ENCODE measurements around the gene SLC1A3.

SLC1A3 gene

DNA sequence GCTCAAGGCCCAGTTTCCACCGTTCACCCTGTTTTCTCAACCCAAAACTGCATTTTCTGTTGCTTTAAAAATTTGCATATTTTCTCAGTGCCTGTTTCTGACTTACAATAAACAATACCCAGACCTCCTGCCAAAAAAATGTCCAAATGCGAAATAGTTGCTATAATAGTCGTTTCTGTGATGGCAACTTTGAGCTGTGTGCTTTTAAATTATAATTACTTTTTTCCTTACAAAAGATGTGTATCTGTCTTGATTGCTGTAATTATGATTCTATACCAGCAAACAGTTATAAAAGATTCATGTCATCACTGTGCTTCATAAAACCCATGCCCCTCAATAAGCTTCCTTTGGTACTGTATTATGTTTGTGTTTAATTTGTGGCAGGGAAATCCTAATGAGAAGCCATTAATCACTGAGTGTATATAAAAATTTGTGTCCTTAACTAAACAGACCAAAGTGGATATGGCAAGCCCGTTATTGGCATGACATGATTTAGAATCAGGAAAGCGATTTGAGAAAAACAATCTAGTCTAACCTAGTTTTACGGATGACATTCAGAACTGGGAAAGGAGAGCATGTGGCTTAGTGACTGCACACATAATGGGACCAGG, 5.4 kb upstream of the SLC1A3 start:
- no peak for DNase-seq

DNA sequence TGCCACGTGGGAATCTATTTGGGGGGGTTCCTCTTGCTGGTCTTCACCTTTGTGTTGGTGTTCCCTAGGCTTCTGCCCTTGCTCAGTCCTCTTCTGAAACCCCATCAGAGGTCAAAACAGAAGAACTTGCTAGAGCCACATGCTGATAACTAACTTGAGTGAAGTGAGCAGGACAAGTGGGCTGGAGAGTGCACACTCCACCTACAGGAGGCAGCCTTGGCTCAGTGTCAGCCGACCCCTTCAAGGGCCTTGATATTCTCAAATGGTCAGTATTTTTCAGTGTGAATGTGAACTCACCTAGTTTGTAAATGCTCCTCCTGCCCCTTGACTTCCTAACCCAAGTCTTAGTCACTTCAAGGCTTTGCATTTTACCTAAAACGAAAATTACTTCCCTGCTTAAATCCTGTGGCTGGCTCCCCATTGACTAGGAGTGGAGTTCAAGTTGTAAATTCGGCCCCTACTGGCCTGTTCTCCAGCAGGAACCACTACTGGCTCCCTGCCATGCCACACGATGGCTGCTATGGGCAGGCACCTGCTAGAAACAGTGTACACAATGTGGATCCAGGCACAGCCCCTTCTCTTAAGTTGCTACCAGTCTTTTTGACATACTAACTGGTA, 3.6 kb upstream of the SLC1A3 start:
- DNase-seq: no peak

DNA sequence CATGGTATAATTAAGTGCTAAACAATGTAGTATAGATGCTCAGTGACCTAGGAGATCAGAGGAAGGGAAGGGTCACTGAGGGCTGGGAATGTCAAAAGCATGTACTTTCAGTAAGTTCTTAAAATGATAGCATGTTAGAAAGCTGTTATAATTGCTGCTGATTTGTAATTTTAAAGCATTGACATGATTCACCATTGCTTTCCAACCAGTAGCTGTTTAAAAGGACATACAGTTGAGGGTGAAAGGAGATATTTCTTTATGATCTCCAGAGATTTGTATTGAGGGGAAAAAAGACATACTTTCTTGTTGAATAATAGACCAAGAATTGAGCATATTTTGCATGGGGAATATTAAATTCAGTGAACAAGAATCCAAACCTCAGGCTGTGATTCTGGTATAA, 1.2 kb upstream of the SLC1A3 start:
- no peak for DNase-seq

DNA sequence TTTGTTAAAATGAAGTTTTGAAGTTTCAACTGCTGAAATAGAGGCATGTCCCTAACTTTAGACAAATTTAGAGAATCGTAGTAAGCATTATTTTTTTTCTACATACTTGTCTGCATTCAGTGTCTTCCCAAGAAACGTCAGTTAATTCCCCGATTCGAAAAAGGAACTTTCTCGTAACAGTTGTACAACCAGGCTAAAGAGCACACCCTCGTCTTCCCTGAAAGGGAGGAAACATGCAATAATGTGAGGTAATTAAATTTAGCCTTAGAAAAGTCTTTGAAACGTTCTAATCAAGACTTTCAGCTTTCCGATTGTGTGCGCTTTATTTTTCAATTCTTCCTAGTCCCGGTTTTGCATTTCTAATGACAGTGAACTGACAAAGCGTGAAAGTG, 374 bp upstream of the SLC1A3 start:
- DNase-seq: no peak

DNA sequence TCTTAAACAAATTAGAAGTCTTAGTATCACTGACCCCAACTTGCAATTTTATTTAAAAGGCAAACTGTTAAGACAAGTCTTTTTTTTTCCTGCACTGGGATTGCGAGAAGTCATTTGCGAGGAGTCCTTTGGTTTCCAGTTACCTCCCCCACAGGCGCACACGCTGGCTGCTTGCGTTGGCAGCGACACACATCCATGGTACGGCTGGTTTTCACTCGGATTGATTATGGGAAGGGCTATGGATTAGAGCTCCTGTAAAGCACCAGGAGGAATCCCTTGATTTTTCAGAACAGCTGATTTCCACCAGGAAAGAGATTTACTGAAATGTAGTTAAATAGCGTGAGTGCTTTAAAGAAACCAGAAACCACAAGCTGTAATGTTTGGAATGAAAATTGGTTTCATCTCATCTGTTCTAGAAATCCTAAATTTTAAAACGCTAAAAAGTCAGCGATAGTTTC, 737 bp downstream of the SLC1A3 start:
- DNase-seq: no peak

DNA sequence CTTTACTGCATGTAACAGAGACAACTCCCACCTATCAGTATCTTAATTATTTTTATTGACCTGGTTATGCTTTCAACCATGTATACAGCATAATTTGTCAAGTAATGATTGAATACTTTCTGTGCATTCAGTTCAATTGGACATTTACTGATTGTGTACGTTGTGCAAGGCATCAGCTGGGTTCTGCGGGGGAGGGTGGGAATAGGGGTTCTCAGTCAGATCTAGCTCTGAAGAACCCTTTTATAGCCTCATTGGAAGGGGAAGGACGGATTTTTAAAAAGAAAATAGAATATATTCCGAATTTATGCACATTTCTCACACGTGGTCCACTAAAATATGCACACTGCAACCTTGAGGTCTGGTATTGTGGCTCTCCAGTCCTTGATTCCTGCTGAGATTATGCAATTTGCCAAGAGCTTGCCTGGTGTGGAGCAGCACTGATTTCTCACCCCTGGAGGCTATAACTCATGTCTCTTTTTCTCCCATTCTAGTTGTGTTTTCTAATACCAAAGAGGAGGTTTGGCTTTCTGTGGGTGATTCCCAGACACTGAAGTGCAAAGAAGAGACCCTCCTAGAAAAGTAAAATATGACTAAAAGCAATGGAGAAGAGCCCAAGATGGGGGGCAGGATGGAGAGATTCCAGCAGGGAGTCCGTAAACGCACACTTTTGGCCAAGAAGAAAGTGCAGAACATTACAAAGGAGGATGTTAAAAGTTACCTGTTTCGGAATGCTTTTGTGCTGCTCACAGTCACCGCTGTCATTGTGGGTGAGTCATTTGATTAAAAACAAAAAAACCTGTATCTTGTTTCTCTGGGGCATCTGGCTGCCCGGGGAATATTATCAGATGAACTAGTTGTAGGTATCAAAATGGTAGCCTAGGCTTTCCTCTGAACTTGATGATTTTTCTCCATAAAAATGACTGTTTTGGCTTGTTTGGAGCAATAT, 1.7 kb downstream of the SLC1A3 start:
- no peak for DNase-seq

DNA sequence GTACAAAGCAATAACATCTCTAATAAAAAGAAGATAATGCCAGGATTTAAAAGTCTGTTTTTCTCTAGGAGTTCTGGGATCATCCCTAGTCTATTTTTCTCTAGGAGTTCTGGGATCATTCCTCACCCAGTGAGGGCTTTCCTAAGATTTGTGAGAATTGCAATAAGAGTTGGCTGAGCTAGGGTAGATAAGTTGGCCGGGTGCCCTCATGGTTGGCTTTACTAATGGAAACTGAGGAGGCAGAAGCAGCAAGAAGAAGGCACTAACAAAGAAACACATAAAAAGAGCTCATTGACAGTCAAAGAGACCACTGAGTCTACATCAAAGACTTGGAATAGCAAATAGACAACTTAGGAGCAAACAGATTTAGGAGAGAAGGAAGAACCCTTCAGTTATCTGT, 4.2 kb downstream of the SLC1A3 start:
- DNase-seq: no peak

DNA sequence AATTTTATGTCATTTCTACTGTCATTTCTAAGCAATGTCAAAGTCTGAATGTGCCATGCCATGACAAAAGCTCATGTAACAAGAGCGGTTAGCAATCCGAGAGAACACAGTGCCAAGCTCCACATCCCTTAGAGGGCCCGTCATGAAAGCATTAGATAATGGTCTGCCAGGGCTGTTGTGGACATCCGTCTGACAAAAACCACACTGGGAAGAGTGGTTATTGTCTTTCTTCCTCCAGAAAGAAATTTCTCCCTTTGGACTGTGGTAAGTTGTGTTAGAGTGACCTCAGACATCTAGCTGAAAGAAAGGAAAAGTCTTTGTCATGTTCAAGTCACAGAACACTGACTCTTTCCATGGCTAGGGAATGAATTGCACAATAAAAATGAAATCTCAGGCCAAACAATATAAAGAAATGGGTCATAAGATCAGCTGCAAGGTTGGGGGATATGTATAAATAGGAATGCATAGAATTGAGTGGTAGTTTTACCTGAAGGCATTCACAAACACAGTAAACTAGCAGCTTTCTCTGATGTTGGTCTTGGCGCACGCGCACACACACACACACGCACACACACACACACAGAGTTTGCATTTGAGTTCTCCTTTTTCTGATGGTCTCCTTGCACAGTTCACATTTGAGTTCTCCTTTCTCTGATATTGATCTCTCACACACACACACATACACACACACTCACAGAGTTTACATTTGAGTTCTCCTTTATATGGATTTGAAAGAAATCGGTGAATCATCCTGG, 5.3 kb downstream of the SLC1A3 start:
- DNase-seq: no peak

DNA sequence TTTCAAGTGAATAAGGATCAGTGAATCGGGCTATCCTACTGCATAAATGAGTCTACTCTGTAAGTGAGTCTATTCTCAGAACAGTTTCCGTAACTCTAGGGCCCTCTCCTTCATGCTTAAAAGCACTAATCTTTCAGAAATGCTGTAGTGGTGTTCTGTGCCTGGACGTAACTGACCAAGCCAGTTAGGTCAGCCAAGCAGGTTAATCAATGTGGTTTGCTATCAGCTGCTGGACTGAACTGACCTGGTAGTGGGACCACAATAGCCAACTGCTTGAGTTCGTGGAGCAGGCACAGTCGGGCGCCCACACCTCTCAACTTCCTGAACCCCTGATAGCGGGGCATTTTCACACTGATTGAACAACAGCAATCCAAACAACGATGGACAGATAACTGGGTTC, 6.8 kb downstream of the SLC1A3 start:
- DNase-seq: no peak

DNA sequence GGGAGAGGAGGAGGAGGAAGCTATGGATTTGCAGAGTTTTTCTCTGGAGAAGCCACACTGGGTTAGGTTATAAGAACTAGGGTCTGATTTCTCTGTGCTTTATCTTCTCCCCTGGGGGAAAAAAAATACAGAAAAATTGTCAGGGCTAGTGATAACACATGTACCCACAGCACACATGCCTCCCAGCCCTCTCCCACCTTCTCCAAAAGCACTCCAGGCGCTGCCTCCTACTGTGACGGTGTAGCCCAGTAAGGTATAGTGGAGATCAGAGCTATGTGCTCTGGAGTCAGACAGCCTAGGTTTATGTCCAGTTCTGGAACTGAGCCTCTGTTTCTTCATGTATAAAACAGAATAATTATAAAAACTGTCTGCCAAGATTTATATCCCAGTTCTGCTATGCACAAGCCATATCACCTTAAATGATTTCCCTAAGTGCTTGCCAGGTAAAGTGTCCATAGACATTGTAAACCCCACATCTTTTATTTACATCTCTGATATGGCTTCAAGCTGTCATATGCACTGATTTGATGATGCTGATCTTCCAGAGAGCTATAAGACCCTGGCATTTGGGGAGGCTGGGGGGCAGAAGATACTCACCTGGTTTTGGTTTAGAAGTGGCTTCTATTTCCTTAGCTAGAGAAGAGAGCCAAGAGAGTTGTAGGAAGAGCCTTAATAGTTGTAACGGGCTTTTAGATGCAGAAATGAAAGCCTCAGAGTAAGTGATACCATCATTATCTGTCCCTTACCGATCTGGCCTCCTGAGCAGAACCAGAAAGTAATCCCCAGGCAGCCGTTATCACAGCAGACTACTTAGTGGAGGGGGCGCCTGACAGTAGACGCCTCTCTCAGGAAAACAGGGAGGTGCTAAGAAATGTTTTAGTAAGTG, 7.6 kb downstream of the SLC1A3 start:
- DNase-seq: no peak

DNA sequence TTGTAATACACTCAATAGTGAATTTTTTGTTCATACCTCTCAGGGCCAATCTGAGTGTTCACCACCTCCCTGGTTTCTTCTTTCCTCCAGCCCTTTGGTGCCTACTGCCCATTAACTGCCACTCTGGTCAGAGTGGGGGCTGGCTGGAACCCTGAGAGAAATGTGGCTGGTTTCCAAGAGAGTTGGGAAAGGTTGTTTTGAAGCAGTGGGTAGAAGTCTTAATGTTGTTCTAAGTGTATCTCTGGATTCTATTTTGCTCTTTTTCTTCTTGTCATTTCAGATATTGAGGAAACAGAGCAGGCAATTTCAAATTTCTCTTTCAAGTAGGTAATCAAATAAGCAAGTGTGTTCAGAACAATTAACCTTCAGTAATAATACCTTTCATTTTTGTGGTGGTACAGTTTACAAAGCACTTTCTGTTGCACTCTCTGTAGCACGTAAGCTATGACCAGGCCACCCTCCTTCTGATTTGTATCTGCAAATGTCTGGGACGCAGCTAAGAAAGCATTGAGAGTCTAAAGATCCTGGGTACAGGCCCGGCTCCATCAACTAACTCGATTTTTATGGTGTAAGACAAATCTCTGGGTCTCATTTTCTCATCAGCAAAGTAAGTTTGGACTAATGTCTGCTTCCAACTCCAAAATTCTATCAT, 8.4 kb downstream of the SLC1A3 start:
- no peak for DNase-seq

DNA sequence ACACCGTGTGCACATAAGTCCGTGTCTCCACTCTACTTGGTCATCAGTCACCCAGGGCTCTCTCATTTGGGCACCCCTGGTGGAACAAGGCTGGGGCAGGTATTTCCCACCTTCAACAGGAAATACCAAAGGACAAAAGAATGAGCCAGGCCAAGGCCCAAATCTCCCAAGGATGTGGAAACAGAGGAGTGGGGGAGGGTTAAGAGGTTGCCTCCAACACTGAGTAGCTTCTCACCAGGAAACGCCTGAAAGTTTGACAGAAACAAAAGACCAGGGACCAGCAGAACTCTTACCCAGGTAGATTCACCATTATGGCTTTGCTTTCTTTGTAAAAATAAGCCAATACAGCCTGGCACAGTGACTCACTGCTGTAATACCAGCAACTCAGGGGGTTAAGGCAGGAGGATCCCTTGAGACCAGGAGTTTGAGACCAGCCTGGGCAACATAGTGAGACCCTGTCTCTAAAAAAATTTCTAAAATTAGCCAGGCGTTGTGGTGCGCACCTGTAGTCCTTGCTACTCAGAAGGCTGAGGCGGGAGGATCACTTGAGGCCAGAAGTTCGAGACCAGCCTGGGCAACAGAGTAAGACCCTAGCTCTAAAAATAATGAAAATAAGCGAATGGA, 12.7 kb downstream of the SLC1A3 start:
- no peak for DNase-seq

DNA sequence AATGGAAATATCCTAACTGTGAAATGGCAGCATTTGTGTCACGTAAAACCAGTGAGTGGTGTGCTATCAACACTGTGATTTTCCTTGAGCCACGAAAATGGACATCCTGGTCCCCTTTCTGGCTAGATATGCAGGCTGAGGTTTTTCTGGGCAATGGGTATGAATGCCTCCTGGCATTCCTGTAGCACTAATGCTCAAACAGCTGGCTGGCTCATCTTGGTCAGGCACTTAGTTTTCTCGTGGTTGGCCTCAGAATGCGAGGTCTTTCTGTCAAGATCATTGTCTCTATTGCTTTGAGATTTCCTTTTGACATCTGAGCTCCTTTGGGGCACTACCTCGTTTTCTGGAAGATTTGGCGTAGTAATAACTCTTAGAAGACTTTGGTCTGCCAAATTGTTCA, 15.6 kb downstream of the SLC1A3 start:
- no peak for DNase-seq

DNA sequence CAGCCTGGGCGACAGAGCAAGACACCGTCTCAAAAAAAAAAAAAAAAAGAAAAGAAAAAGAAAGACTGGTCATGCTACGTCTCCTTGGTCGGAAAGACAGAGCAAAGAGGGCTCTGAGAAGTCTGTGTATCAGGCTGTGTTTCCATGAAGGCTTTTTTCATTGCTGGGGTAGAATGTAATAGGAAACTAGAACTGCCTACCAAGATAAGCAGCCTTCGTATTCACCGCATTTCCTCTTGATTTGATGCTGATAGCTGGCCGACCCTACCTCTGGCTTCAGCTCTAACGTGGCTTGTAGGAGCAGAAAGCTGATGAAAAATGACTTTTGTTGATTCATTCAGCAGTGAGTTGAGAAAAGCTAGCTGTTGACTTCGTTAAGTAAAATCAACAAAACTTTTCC, 17.4 kb downstream of the SLC1A3 start:
- DNase-seq: no peak

DNA sequence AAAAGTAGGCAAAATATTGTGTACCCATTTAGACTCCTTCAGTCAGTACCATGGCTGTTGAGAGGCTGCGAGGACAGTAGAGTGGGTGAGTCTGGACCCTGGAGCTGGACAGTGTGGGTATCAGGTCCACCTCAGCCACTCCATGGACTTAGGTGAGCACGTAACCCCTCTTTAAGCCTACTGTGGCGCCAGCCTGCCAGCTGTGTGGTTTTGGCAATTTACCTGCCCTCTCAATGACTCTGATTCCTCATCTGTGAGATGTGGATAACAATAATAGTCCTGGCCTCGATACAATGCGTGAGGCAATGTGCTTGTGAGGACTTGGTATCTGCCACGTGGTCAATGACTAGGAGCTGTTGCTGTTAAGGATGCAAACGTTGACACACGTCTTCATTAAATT, 17.9 kb downstream of the SLC1A3 start:
- DNase-seq: no peak

DNA sequence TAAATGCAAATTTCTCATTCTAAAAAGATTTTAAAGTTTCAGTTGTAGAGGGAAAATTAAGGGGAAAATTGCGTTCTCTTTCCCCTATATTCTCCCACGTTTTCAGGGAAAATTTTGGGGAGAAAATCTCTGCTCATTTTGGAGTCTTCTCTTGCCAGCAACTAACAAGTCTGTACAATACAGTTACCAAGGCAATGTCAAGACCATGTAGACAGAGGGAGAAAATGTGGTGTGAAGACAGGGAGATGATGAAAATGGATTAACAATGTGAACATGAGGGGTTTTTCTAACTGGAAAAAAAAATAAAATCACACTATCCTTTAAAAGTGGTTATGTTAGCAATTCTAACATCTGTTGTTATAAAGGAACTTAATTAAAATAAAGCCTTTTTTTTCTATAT, 22.3 kb downstream of the SLC1A3 start:
- DNase-seq: no peak

DNA sequence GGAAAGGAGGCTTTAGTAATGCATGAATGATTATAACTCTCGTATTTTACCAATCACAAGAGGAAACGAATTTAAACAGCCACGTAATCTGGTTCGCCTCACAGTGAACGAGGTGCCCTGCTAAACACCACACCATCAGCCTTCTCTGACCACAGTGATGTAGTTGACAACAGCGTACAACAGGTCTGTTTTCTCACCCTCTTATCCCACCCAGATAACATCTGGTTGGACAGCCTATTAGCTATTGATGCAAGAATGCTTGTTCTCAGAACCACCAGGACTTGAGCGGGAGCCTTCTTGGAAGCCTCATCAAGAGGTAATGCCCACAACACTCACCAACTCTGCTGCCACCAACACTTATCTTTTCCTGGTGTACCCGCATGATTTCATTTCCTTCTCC, 23.3 kb downstream of the SLC1A3 start:
- DNase-seq: no peak

DNA sequence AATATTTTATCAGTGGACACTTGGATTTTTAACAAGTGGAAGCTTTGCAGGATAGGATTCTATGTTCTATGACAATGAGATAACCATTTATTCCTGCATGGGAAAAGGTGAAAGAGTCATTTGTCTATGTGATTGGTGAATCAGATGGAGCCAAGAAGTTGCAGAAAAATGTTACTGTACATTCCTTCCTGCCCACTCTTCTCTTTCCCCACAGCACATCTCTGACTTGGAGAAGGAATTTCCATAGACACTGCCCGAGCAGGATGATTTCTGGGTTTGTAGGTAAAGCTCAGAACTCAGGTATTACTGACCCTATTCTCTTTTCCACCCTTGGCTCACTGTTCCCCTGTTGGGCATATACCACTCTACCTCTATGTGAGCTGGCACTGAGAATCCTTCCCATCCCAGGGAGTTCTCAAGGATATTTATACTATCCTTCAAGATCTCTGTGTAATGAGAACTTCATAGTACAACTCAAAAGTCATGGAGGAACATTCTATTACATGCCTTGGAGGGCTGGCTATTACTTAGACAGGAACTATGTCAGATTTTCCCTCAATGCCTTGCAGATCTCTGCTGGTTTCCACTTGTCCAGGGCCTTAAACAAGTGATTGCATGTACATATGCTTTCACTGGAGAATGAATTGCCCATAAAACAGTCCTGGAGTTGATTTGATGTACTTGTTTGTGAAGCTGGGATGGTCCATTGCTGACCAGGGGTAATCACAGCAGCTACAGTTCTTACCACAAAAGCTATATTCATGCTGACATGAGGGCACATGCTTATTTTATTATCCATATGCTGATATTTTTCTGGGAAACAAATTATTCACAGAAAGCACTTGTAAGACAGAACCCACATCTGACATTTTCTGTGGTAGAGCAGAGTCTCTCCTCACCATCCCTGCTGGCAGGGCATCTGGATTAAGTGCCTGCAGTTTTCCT, 24.1 kb downstream of the SLC1A3 start:
- DNase-seq: no peak

DNA sequence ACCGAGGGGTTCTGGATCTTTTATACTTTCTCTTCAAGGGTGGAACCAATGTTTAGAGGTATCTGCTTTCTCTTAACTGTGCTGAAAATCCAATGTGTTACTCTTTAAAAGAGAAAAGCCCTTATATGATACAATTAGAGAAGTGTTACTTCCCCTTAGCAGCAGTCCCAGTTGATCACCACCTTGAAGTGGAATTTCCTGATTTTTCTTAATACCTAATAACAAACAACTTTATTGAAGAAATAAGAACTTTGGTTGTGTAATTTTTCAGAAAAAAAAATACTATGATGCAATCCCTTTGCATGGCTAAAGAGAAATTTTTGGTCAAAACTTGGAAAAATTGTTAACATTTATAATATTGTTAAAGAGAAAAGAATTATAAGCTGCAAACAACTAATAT, 24.7 kb downstream of the SLC1A3 start:
- DNase-seq: no peak

Measured in activated CD4-positive, alpha-beta T cell treated with anti-CD3 and anti-CD28 coated beads, Interleukin-10, Interleukin-2, amounts not matched to agents 100 ng/mL and 50 ng/mL, durations not matched to agents 16 hours and 8 hours (primary cell).